HEK293 (cell line): ENCODE measurements around the gene MAGI1.

ENCODE experiments used
- CTCF ChIA-PET: fragments of 350-600 bp; formaldehyde crosslinking; extraction: SDS; loops from one replicate; lab custom pipeline; 2021; ENCODE audit warnings: antibody characterized with exemption; lab: Yijun Ruan, JAX
- POLR2A ChIA-PET: fragments of 300-600 bp; formaldehyde crosslinking; extraction: SDS; loops from one replicate; lab custom pipeline; 2020; ENCODE audit warnings: antibody characterized with exemption, inconsistent platforms; lab: Yijun Ruan, JAX
- H3K27ac ChIP-seq: fragments of 200-500 bp; sonication (Bioruptor generic); 2 replicates; pipeline ENCODE4 v1.5.1; 2014; ENCODE audit warnings: low read depth, low read length, control low read depth, inconsistent platforms; ENCODE audit errors: extremely low read depth
- H3K36me3 ChIP-seq, 2 experiments: fragments of 200-500 bp in 1 of 2; sonication (Bioruptor generic) in 1 of 2; 1 replicate in 1 of 2; 2 replicates in 1 of 2; pipeline ENCODE4 v1.5.1; 2014 to 2017; ENCODE audit warnings: inconsistent platforms in 2 of 2, low read length in 2 of 2; ENCODE audit not compliant: control insufficient read depth in 2 of 2, insufficient read depth in 1 of 2
- H3K4me1 ChIP-seq: fragments of 200-500 bp; sonication (Bioruptor generic); 2 replicates; pipeline ENCODE4 v1.5.1; 2014; ENCODE audit warnings: mild to moderate bottlenecking, low read length, inconsistent platforms; ENCODE audit not compliant: control insufficient read depth, insufficient read depth
- H3K4me3 ChIP-seq: 2 replicates; pipeline ENCODE4 v1.5.1; 2011; ENCODE audit warnings: low read depth, mild to moderate bottlenecking, control low read depth, low read length, moderate library complexity
- H3K9me3 ChIP-seq: fragments of 200-500 bp; sonication (Bioruptor generic); 2 replicates; pipeline ENCODE4 v1.5.1; 2014; ENCODE audit warnings: low read depth, low read length, inconsistent platforms; ENCODE audit not compliant: control insufficient read depth, insufficient read depth
- INSM2 ChIP-seq: fragments of 450-650 bp; formaldehyde crosslinking; IDR thresholded peaks from 2 replicates; pipeline ENCODE4 v1.5.1; 2016; ENCODE audit warnings: missing biosample characterization, missing genetic modification characterization
- OSR2 ChIP-seq: fragments of 450-650 bp; formaldehyde crosslinking; IDR thresholded peaks from 2 replicates; pipeline ENCODE4 v1.5.1; 2016; ENCODE audit warnings: missing biosample characterization, missing genetic modification characterization
- ZFP41 ChIP-seq: fragments of 450-650 bp; formaldehyde crosslinking; IDR thresholded peaks from 2 replicates; pipeline ENCODE4 v1.5.1; 2016; ENCODE audit warnings: missing biosample characterization, missing genetic modification characterization, borderline replicate concordance
- ZNF155 ChIP-seq: fragments of 450-650 bp; formaldehyde crosslinking; IDR thresholded peaks from 2 replicates; pipeline ENCODE4 v1.5.1; 2016; ENCODE audit warnings: missing biosample characterization, missing genetic modification characterization
- ZNF169 ChIP-seq: fragments of 450-650 bp; formaldehyde crosslinking; IDR thresholded peaks from 2 replicates; pipeline ENCODE4 v1.5.1; 2016; ENCODE audit warnings: missing biosample characterization, missing genetic modification characterization
- ZNF211 ChIP-seq: fragments of 450-650 bp; formaldehyde crosslinking; IDR thresholded peaks from 2 replicates; pipeline ENCODE4 v1.5.1; 2016; ENCODE audit warnings: low read depth, missing biosample characterization, missing genetic modification characterization
- ZNF214 ChIP-seq: fragments of 450-650 bp; formaldehyde crosslinking; IDR thresholded peaks from 2 replicates; pipeline ENCODE4 v1.5.1; 2017; ENCODE audit warnings: missing biosample characterization, mild to moderate bottlenecking, missing genetic modification characterization, borderline replicate concordance
- ZNF394 ChIP-seq: fragments of 450-650 bp; formaldehyde crosslinking; IDR thresholded peaks from 2 replicates; pipeline ENCODE4 v1.5.1; 2016; ENCODE audit warnings: missing biosample characterization, missing genetic modification characterization, mild to moderate bottlenecking, moderate library complexity, borderline replicate concordance
- ZNF473 ChIP-seq: fragments of 450-650 bp; formaldehyde crosslinking; IDR thresholded peaks from 2 replicates; pipeline ENCODE4 v1.5.1; 2017; ENCODE audit warnings: missing biosample characterization, missing genetic modification characterization
- ZNF48 ChIP-seq: fragments of 450-650 bp; formaldehyde crosslinking; IDR thresholded peaks from 2 replicates; pipeline ENCODE4 v1.5.1; 2016; ENCODE audit warnings: missing biosample characterization, missing genetic modification characterization
- ZNF501 ChIP-seq: fragments of 450-650 bp; formaldehyde crosslinking; IDR thresholded peaks from 2 replicates; pipeline ENCODE4 v1.5.1; 2016; ENCODE audit warnings: missing biosample characterization, missing genetic modification characterization
- ZNF510 ChIP-seq: fragments of 450-650 bp; formaldehyde crosslinking; IDR thresholded peaks from 2 replicates; pipeline ENCODE4 v1.5.1; 2018; ENCODE audit warnings: mild to moderate bottlenecking, missing genetic modification characterization, missing biosample characterization; ENCODE audit not compliant: insufficient replicate concordance
- ZNF521 ChIP-seq: fragments of 450-650 bp; formaldehyde crosslinking; IDR thresholded peaks from 2 replicates; pipeline ENCODE4 v1.5.1; 2017; ENCODE audit warnings: missing biosample characterization, mild to moderate bottlenecking, missing genetic modification characterization
- ZNF548 ChIP-seq: fragments of 450-650 bp; formaldehyde crosslinking; IDR thresholded peaks from 2 replicates; pipeline ENCODE4 v1.5.1; 2016; ENCODE audit warnings: missing biosample characterization, missing genetic modification characterization
- ZNF624 ChIP-seq: fragments of 450-650 bp; formaldehyde crosslinking; IDR thresholded peaks from 2 replicates; pipeline ENCODE4 v1.5.1; 2017; ENCODE audit warnings: missing biosample characterization, missing genetic modification characterization
- ZNF626 ChIP-seq: fragments of 450-650 bp; sonication (Bioruptor Pico); formaldehyde crosslinking; IDR thresholded peaks from 2 replicates; pipeline ENCODE4 v1.5.1; 2018; ENCODE audit warnings: missing biosample characterization, missing genetic modification characterization, inconsistent platforms
- ZNF645 ChIP-seq: fragments of 450-650 bp; formaldehyde crosslinking; IDR thresholded peaks from 2 replicates; pipeline ENCODE4; 2016; ENCODE audit warnings: missing biosample characterization, missing genetic modification characterization
- ZNF701 ChIP-seq: fragments of 450-650 bp; formaldehyde crosslinking; IDR thresholded peaks from 2 replicates; pipeline ENCODE4 v1.5.1; 2016; ENCODE audit warnings: missing biosample characterization, missing genetic modification characterization
- ZNF707 ChIP-seq: fragments of 450-650 bp; formaldehyde crosslinking; IDR thresholded peaks from 2 replicates; pipeline ENCODE4 v1.5.1; 2016; ENCODE audit warnings: missing biosample characterization, missing genetic modification characterization
- ZNF76 ChIP-seq: fragments of 450-650 bp; formaldehyde crosslinking; IDR thresholded peaks from 2 replicates; pipeline ENCODE4; 2016; ENCODE audit warnings: low read depth, missing biosample characterization, missing genetic modification characterization, borderline replicate concordance
- ZNF777 ChIP-seq: fragments of 450-650 bp; formaldehyde crosslinking; IDR thresholded peaks from 2 replicates; pipeline ENCODE4 v1.5.1; 2017; ENCODE audit warnings: missing biosample characterization, missing genetic modification characterization, borderline replicate concordance
- ZNF785 ChIP-seq: fragments of 450-650 bp; formaldehyde crosslinking; IDR thresholded peaks from 2 replicates; pipeline ENCODE4 v1.5.1; 2016; ENCODE audit warnings: missing biosample characterization, missing genetic modification characterization
- ZNF791 ChIP-seq: fragments of 450-650 bp; formaldehyde crosslinking; IDR thresholded peaks from 2 replicates; pipeline ENCODE4 v1.5.1; 2016; ENCODE audit warnings: missing biosample characterization, missing genetic modification characterization
- TF ChIP-seq, protein P1 (sequence below): fragments of 450-650 bp; formaldehyde crosslinking; conservative IDR thresholded peaks from 2 replicates; pipeline ENCODE4 v1.5.1; 2016; ENCODE audit warnings: low read depth, missing biosample characterization, missing genetic modification characterization
- TF ChIP-seq, protein P2 (sequence below): fragments of 450-650 bp; formaldehyde crosslinking; IDR thresholded peaks from 2 replicates; pipeline ENCODE4 v1.5.1; 2017; ENCODE audit warnings: missing biosample characterization, mild to moderate bottlenecking, missing genetic modification characterization, moderate library complexity

MAGI1 gene

GRCh38 chr3:66017084-66017483 lies 21.6 kb downstream of the MAGI1 start:
- H3K36me3 ChIP-seq, result no peaks in the 10 kb centered on the region
- TF ChIP-seq INSM2 (tag by site-specific recombination) (no peak), ZNF785 (no peak), ZNF701 (no peak), ZNF473 (tag by site-specific recombination) (no peak), ZNF626 (no peak), ZNF777 (tag by site-specific recombination) (no peak), ZNF214 (tag by site-specific recombination) (no peak), ZNF48 (tag by site-specific recombination) (no peak), ZFP41 (no peak), ZNF624 (tag by site-specific recombination) (no peak), ZNF510 (tag by site-specific recombination) (no peak), ZNF76 (tag by site-specific recombination) (no peak)
- ChIA-PET CTCF (interaction anchor here (0.6 kb wide), 1 partner anchor 182 kb away, joined by 3 read pairs; no protein-coding TSS in a partner anchor), POLR2A (no interaction called here)
- H3K27ac ChIP-seq, result no peak overlapping the region
- H3K4me3 ChIP-seq, result no peak overlapping the region
- H3K4me1 ChIP-seq, result no peaks in the 10 kb centered on the region
- H3K9me3 ChIP-seq, result no peaks in the 10 kb centered on the region

DNA sequence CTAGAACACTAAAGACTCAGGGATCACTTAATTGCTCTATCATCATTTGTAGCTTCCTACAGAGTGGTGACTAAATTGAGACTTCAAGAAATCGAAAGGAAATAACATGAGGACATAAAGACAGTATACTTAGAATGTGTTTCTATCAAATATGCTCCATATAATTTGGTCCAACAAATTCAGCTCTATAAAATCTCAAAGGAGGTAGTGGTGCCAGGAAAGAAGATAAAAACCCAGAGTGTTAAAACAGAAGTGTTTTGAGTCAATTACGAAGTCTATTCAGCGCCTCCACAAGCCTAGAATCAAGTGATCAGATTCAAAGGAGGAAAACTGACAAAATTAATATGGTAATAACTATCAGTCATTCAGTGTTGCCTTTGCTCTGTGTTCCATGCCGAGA lies 22.9 kb downstream of the MAGI1 start:
- CTCF ChIA-PET, result no interaction called here
- TF ChIP-seq ZNF707 (tag by site-specific recombination), result no peak
- no peak for TF ChIP-seq ZNF394 (tag by site-specific recombination)
- Histone ChIP-seq H3K4me3 (no peak overlapping the region), H3K9me3 (no peaks in the 10 kb centered on the region), H3K27ac (no peak overlapping the region), H3K4me1 (no peaks in the 10 kb centered on the region), H3K36me3 (no peaks in the 10 kb centered on the region)
- POLR2A ChIA-PET, result no interaction called here

DNA sequence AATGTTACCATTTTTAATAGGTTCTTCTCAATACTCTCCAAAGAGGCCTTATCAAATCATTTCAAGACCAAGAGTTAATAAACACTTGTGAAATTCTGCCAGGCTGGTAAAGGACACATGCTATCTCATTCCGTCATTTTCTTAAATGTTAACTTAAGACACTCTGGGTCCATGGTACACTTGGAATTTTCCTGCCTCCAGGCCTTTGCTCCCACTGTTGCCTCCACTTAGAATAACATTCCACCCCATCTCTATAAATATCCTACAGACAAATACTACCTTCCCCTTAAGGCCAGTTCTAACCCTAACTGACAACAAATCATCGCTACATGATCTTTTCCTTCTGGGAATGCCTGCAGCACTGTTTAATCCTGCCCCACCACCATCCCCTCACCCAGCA lies 24.1 kb downstream of the MAGI1 start:
- ChIA-PET CTCF (no interaction called here), POLR2A (no interaction called here)
- Histone ChIP-seq H3K9me3 (no peaks in the 10 kb centered on the region), H3K27ac (no peak overlapping the region), H3K4me1 (no peaks in the 10 kb centered on the region), H3K36me3 (no peaks in the 10 kb centered on the region), H3K4me3 (no peak overlapping the region)
- no peak for TF ChIP-seq ZNF501 (tag by site-specific recombination)
- no peak for TF ChIP-seq ZNF548 (tag by site-specific recombination)
- TF ChIP-seq ZNF645 (tag by site-specific recombination), result no peak
- TF ChIP-seq, protein P1, sequence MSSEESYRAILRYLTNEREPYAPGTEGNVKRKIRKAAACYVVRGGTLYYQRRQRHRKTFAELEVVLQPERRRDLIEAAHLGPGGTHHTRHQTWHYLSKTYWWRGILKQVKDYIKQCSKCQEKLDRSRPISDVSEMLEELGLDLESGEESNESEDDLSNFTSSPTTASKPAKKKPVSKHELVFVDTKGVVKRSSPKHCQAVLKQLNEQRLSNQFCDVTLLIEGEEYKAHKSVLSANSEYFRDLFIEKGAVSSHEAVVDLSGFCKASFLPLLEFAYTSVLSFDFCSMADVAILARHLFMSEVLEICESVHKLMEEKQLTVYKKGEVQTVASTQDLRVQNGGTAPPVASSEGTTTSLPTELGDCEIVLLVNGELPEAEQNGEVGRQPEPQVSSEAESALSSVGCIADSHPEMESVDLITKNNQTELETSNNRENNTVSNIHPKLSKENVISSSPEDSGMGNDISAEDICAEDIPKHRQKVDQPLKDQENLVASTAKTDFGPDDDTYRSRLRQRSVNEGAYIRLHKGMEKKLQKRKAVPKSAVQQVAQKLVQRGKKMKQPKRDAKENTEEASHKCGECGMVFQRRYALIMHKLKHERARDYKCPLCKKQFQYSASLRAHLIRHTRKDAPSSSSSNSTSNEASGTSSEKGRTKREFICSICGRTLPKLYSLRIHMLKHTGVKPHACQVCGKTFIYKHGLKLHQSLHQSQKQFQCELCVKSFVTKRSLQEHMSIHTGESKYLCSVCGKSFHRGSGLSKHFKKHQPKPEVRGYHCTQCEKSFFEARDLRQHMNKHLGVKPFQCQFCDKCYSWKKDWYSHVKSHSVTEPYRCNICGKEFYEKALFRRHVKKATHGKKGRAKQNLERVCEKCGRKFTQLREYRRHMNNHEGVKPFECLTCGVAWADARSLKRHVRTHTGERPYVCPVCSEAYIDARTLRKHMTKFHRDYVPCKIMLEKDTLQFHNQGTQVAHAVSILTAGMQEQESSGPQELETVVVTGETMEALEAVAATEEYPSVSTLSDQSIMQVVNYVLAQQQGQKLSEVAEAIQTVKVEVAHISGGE (tag by site-specific recombination), result no peak
- TF ChIP-seq ZNF211, result no peak
- TF ChIP-seq OSR2 (tag by site-specific recombination), result no peak
- no peak for TF ChIP-seq ZNF155
- no peak for TF ChIP-seq ZNF791 (tag by site-specific recombination)
- TF ChIP-seq ZNF169 (tag by site-specific recombination), result no peak
- TF ChIP-seq, protein P2, sequence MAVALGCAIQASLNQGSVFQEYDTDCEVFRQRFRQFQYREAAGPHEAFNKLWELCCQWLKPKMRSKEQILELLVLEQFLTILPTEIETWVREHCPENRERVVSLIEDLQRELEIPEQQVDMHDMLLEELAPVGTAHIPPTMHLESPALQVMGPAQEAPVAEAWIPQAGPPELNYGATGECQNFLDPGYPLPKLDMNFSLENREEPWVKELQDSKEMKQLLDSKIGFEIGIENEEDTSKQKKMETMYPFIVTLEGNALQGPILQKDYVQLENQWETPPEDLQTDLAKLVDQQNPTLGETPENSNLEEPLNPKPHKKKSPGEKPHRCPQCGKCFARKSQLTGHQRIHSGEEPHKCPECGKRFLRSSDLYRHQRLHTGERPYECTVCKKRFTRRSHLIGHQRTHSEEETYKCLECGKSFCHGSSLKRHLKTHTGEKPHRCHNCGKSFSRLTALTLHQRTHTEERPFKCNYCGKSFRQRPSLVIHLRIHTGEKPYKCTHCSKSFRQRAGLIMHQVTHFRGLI (tag by site-specific recombination), result no peak
- TF ChIP-seq ZNF521 (tag by site-specific recombination), result no peak
